GM23338 (cell line): Measurements from ENCODE around the gene EGLN2.
"Not testable (repeated sequence)": the region's sequence is repeated elsewhere in the genome, so short reads cannot be mapped to it uniquely, and the experiment has no call there.

Experiments used
- EZH2 ChIP-seq: fragments of 200-600 bp; sonication (generic); IDR thresholded peaks from one replicate; pipeline ENCODE4 v1.8.0; 2017; ENCODE audit warnings: antibody characterized with exemption, mild to moderate bottlenecking, low read depth; ENCODE audit not compliant: unreplicated experiment
- EZH2phosphoT487 ChIP-seq: fragments of 200-600 bp; sonication (generic); IDR thresholded peaks from one replicate; pipeline ENCODE4 v1.8.1; 2018; ENCODE audit warnings: antibody characterized with exemption; ENCODE audit not compliant: unreplicated experiment
- TF ChIP-seq, protein P1 (sequence below), 2 experiments: fragments of 200-600 bp in 1 of 2; sonication (generic) in 1 of 2; conservative IDR thresholded peaks; 2 replicates each; pipeline versions ENCODE4 v1.5.1 to v1.6.1; 2016 to 2017; ENCODE audit warnings: antibody characterized with exemption in 2 of 2, low read depth in 2 of 2, mild to moderate bottlenecking in 2 of 2, moderate library complexity in 1 of 2

GRCh38 chr19:40822704-40823553 lies 23.9 kb downstream of the EGLN2 start:
- TF ChIP-seq, protein P1, sequence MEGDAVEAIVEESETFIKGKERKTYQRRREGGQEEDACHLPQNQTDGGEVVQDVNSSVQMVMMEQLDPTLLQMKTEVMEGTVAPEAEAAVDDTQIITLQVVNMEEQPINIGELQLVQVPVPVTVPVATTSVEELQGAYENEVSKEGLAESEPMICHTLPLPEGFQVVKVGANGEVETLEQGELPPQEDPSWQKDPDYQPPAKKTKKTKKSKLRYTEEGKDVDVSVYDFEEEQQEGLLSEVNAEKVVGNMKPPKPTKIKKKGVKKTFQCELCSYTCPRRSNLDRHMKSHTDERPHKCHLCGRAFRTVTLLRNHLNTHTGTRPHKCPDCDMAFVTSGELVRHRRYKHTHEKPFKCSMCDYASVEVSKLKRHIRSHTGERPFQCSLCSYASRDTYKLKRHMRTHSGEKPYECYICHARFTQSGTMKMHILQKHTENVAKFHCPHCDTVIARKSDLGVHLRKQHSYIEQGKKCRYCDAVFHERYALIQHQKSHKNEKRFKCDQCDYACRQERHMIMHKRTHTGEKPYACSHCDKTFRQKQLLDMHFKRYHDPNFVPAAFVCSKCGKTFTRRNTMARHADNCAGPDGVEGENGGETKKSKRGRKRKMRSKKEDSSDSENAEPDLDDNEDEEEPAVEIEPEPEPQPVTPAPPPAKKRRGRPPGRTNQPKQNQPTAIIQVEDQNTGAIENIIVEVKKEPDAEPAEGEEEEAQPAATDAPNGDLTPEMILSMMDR (conservative IDR thresholded peaks at IDR 0.05; ENCODE audit: low read depth in 2 of 2), result not testable (repeated sequence)
- not testable (repeated sequence) for TF ChIP-seq EZH2, EZH2phosphoT487
